Subcutaneous abdominal adipose tissue (tissue), 5 donors: ENCODE measurements around the gene KRTAP9-1.

Experiments
- H3K27ac ChIP-seq: one replicate; pipeline ENCODE4 v1.7.0; 2013; ENCODE audit warnings: low read depth, mild to moderate bottlenecking, inconsistent platforms, low read length, moderate library complexity
- H3K27me3 ChIP-seq, 5 donors: one replicate each; pipeline ENCODE4 v1.7.0; 2013; ENCODE audit warnings: low read length in 5 of 5, inconsistent platforms in 1 of 5; ENCODE audit not compliant: control insufficient read depth in 5 of 5, insufficient read depth in 4 of 5
- H3K36me3 ChIP-seq, 5 donors: one replicate each; pipeline ENCODE4 v1.7.0; 2013; ENCODE audit warnings: low read length in 5 of 5; ENCODE audit not compliant: control insufficient read depth in 5 of 5, insufficient read depth in 5 of 5
- H3K4me1 ChIP-seq, 5 donors: one replicate each; pipeline ENCODE4 v1.7.0; 2013; ENCODE audit warnings: low read length in 5 of 5, mild to moderate bottlenecking in 3 of 5, moderate library complexity in 1 of 5; ENCODE audit not compliant: control insufficient read depth in 5 of 5, insufficient read depth in 5 of 5
- H3K4me3 ChIP-seq, 5 donors: one replicate each; pipeline ENCODE4 v1.7.0; 2013; ENCODE audit warnings: low read length in 5 of 5, low read depth in 1 of 5
- H3K9ac ChIP-seq, 5 donors: one replicate each; pipeline ENCODE4 v1.7.0; 2013; ENCODE audit warnings: low read length in 5 of 5, mild to moderate bottlenecking in 4 of 5, moderate library complexity in 3 of 5
- H3K9me3 ChIP-seq, 5 donors: one replicate each; pipeline ENCODE4 v1.7.0; 2013; ENCODE audit warnings: low read length in 5 of 5; ENCODE audit not compliant: control insufficient read depth in 5 of 5
- donor health status: healthy.
- donor health status: healthy.
- donor health status: healthy.
- donor health status: healthy.
- donor health status: healthy.

Gene KRTAP9-1

DNA sequence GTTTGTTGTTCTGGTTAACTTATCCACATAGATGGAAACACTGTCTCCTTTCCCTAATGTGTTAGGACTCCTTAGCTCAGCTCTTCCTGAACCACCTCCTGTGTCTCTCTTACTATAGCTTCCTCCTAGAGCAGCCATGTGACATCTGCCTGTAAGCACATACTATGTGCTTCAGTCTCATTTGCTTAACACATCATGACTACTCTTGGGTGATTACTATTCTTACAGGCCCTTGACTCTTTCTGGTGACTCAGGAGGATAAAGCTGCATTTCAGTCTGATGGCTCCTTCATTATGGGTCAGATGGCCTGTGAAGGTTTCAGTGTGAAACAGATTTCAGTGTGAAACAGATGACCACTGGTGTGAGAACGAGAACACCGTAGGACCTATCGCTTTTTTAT, 11.3 kb upstream of the KRTAP9-1 start:
- no peak overlapping the region for H3K27ac ChIP-seq
- H3K9ac ChIP-seq: no peak overlapping the region
- no peaks in the 10 kb centered on the region for H3K36me3 ChIP-seq
- no peak overlapping the region for H3K4me3 ChIP-seq
- H3K27me3 ChIP-seq: peaks cover 0 to 7% (median 0%) of the 10 kb centered on the region in 5 donors
- H3K4me1 ChIP-seq: peaks cover 0 to 7% (median 0%) of the 10 kb centered on the region in 5 donors
- H3K9me3 ChIP-seq: no peaks in the 10 kb centered on the region

DNA sequence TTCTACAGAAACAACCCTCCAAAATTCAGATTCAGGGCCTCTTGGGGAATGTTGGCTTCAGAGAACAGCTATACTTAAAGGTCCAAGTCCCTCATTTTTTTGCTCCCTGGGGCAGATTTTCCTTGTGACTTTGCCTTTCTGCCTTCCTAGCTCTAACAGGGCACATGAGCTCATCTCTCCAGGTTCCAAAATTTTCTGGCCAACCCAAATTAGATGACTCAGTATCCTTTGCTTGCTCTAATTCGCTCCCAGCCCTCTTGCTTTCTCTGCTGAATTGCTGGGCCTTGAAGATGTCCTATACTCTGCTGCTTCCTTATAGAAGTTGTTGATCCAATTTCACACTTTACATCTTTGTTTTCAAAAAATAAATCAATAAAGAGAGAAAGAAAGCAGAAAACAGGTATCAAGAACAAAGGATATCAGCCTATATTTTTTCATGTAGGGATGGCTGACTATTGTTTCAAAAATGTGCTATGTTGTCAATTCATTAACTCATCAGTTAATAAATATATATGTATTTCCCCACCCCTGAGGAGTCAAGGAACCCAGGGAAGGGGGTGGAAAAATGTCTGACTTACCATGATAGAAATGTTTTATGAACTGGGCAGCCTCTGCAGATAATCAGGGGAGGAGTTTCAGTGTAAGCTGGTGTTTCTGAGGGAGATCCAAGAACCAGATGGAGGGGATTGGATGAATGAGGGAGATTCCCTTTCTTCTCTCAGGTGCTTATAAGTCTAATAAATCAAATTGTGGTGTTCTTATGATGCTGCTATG, 10.7 kb upstream of the KRTAP9-1 start:
- Histone ChIP-seq H3K4me3 (no peak overlapping the region), H3K9ac (no peak overlapping the region), H3K36me3 (no peaks in the 10 kb centered on the region), H3K27me3 (peaks cover 0 to 7% (median 0%) of the 10 kb centered on the region in 5 donors), H3K27ac (no peak overlapping the region), H3K4me1 (peaks cover 0 to 7% (median 0%) of the 10 kb centered on the region in 5 donors), H3K9me3 (no peaks in the 10 kb centered on the region)

DNA sequence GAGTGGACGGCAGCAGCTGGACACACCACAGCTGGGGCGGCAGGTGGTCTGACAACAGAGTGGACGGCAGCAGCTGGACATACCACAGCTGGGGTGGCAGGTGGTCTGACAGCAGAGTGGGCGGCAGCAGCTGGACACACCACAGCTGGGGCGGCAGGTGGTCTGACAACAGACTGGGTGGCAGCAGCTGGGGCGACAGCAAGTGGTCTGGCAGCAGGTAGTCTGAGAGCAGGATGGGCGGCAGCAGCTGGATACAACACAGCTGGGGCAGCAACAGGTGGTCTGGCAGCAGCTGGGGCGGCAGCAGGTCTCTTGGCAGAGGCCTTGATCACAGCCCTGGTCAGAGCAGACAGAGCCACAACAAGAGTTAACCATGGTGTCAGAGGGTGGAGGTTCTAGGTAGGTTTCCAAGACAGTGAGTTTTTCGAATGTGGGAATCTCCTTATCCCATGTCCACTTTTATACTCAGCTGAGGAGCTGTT, 5.2 kb upstream of the KRTAP9-1 start, which contains the start of gene KRTAP4-1:
Gene KRTAP4-1 (minus strand): TSS at position 432 of the 482 bp plus-strand sequence. CDS start 57 bp downstream, at position 375.
- H3K4me3 ChIP-seq: no peak within 1 kb of the TSS
- H3K27ac ChIP-seq: no peak within 1 kb of the TSS
- no peak within 1 kb of the TSS for H3K9ac ChIP-seq
- no peaks in the 10 kb centered on the region for H3K4me1 ChIP-seq
- H3K9me3 ChIP-seq: no peaks in the 10 kb centered on the region
- H3K27me3 ChIP-seq: peaks cover 0 to 5% (median 0%) of the 10 kb centered on the region in 5 donors
- no peaks in the 10 kb centered on the region for H3K36me3 ChIP-seq

DNA sequence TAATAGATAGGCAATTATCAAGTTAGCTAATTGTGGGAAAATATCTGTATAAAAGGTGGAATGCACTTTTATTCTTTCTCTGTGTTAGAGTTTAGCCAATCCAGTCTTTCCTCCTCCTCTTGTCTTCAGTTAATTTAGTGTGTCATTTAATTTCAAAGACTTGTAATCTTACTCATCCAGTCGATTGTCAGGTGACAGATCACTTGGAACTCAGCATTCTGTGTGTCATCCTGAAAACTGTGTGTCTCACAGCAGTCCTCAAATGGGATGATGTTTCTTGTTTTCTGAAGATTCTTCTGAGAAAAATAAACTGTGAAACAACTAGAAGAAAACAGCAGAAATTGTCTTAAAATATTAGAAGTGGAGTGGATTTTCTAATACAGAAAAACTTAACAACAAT, 4.7 kb upstream of the KRTAP9-1 start:
- H3K4me3 ChIP-seq: no peak overlapping the region
- H3K4me1 ChIP-seq: no peaks in the 10 kb centered on the region
- no peaks in the 10 kb centered on the region for H3K36me3 ChIP-seq
- peaks cover 0 to 6% (median 4%) of the 10 kb centered on the region in 5 donors for H3K27me3 ChIP-seq
- no peaks in the 10 kb centered on the region for H3K9me3 ChIP-seq
- H3K9ac ChIP-seq: no peak overlapping the region
- no peak overlapping the region for H3K27ac ChIP-seq

GRCh38 chr17:41186872-41187271, 2.8 kb upstream of the KRTAP9-1 start:
- H3K4me1 ChIP-seq: no peaks in the 10 kb centered on the region
- H3K36me3 ChIP-seq: no peaks in the 10 kb centered on the region
- H3K9me3 ChIP-seq: no peaks in the 10 kb centered on the region
- no peak overlapping the region for H3K9ac ChIP-seq
- peaks cover 5 to 11% (median 10%) of the 10 kb centered on the region in 5 donors for H3K27me3 ChIP-seq
- H3K27ac ChIP-seq: no peak overlapping the region
- no peak overlapping the region for H3K4me3 ChIP-seq

DNA sequence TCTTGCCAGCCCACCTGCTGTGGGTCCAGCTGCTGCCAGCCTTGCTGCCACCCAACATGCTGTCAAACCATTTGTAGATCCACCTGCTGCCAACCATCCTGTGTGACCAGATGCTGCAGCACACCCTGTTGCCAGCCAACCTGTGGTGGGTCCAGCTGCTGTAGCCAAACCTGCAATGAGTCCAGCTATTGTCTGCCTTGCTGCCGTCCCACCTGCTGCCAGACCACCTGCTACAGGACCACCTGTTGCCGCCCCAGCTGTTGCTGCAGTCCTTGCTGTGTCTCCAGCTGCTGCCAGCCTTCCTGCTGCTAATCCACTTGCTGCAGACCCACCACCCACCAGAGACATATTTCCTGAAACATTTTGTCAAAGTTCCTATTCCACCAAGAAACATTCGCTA, 641 bp downstream of the KRTAP9-1 start:
- Histone ChIP-seq H3K4me1 (no peaks in the 10 kb centered on the region), H3K9ac (no peak overlapping the region), H3K4me3 (no peak overlapping the region), H3K27ac (no peak overlapping the region), H3K27me3 (peaks cover 5 to 10% (median 7%) of the 10 kb centered on the region in 5 donors), H3K9me3 (peaks cover 0 to 7% (median 0%) of the 10 kb centered on the region in 5 donors), H3K36me3 (no peaks in the 10 kb centered on the region)

DNA sequence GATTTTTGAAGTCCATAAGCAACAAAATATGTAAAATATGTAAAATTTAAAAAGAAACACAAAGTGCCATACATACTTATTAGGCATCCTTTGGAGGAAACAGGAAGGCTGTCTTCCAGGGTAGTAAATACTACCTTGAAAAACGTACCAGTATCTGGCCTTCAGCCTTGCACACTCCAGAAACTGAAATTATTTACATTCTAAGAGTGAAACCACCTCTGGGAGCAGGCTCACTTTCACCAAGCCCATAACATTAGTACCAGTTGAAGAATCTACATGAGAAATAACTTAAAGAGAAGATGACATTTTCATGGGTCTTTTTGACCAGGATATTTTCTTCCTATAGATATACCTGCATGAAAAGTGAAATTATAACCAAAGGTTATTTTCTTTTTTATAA, 6.4 kb downstream of the KRTAP9-1 start:
- no peaks in the 10 kb centered on the region for H3K4me1 ChIP-seq

GRCh38 chr17:41199421-41200078, 9.9 kb downstream of the KRTAP9-1 start:
- H3K27me3 ChIP-seq: no peaks in the 10 kb centered on the region
- peaks cover 0 to 9% (median 0%) of the 10 kb centered on the region in 5 donors for H3K9me3 ChIP-seq
- H3K36me3 ChIP-seq: no peaks in the 10 kb centered on the region

More for the DNA sequence above, 6.4 kb downstream of the KRTAP9-1 start:
- no peak overlapping the region for H3K4me3 ChIP-seq
- no peak overlapping the region for H3K9ac ChIP-seq
- peaks cover 0 to 9% (median 2%) of the 10 kb centered on the region in 5 donors for H3K9me3 ChIP-seq
- no peak overlapping the region for H3K27ac ChIP-seq
- no peaks in the 10 kb centered on the region for H3K36me3 ChIP-seq
- H3K27me3 ChIP-seq: no peaks in the 10 kb centered on the region

GRCh38 chr17:41211845-41212466, 22.3 kb downstream of the KRTAP9-1 start:
- no peak overlapping the region for H3K27ac ChIP-seq
- peaks cover 0 to 8% (median 3%) of the 10 kb centered on the region in 5 donors for H3K27me3 ChIP-seq
- H3K4me1 ChIP-seq: no peaks in the 10 kb centered on the region
- no peaks in the 10 kb centered on the region for H3K9me3 ChIP-seq
- no peak overlapping the region for H3K4me3 ChIP-seq
- H3K9ac ChIP-seq: no peak overlapping the region
- H3K36me3 ChIP-seq: no peaks in the 10 kb centered on the region

More at GRCh38 chr17:41199421-41200078, 9.9 kb downstream of the KRTAP9-1 start:
- Histone ChIP-seq H3K4me1 (no peaks in the 10 kb centered on the region), H3K9ac (no peak overlapping the region), H3K4me3 (no peak overlapping the region), H3K27ac (no peak overlapping the region)
